KMS-11 (cell line): Measurements from ENCODE around the gene MAIP1.

ENCODE experiments used
- H2AFZ ChIP-seq: fragments of 200-600 bp; sonication (generic); 2 replicates; pipeline ENCODE4 v1.6.1; 2016; ENCODE audit warnings: antibody characterized with exemption, mixed run types, low read depth
- H3K27ac ChIP-seq: fragments of 200-600 bp; sonication (generic); 2 replicates; pipeline ENCODE4 v1.6.1; 2016; ENCODE audit warnings: mild to moderate bottlenecking, mixed run types
- H3K27me3 ChIP-seq: fragments of 200-600 bp; sonication (generic); 2 replicates; pipeline ENCODE4 v1.6.1; 2017; ENCODE audit warnings: mild to moderate bottlenecking, low read depth, mixed run types, moderate library complexity; ENCODE audit not compliant: insufficient read depth
- H3K36me3 ChIP-seq: fragments of 200-600 bp; sonication (generic); 2 replicates; pipeline ENCODE4 v1.6.1; 2017; ENCODE audit warnings: mild to moderate bottlenecking, mixed run types; ENCODE audit not compliant: insufficient read depth
- H3K4me1 ChIP-seq: fragments of 200-600 bp; sonication (generic); 2 replicates; pipeline ENCODE4 v1.6.1; 2016; ENCODE audit warnings: mild to moderate bottlenecking, low read depth, mixed run types; ENCODE audit not compliant: poor library complexity, severe bottlenecking
- H3K4me2 ChIP-seq: fragments of 200-600 bp; sonication (generic); 2 replicates; pipeline ENCODE4 v1.7.0; 2016; ENCODE audit warnings: mild to moderate bottlenecking, mixed run types
- H3K4me3 ChIP-seq: fragments of 200-600 bp; sonication (generic); IDR thresholded peaks from 2 replicates; pipeline ENCODE4 v1.6.1; 2017; ENCODE audit warnings: low read depth, low read length, mixed read lengths; ENCODE audit not compliant: insufficient read depth
- H3K79me2 ChIP-seq: fragments of 200-600 bp; sonication (generic); 2 replicates; pipeline ENCODE4 v1.6.1; 2016; ENCODE audit warnings: low read depth, mixed run types; ENCODE audit not compliant: insufficient read depth
- H3K9ac ChIP-seq: fragments of 200-600 bp; sonication (generic); 2 replicates; pipeline ENCODE4 v1.6.1; 2016; ENCODE audit warnings: mild to moderate bottlenecking, mixed run types
- H4K20me1 ChIP-seq: fragments of 200-600 bp; sonication (generic); 2 replicates; pipeline ENCODE4 v1.6.1; 2016; ENCODE audit warnings: mild to moderate bottlenecking, mixed run types; ENCODE audit not compliant: insufficient read depth
- TF ChIP-seq, protein P1 (sequence below): fragments of 200-600 bp; sonication (generic); conservative IDR thresholded peaks from 2 replicates; pipeline ENCODE4 v1.6.1; 2017; ENCODE audit warnings: low read depth, mild to moderate bottlenecking, antibody characterized with exemption, low read length, moderate library complexity, mixed read lengths

The MAIP1 gene

DNA sequence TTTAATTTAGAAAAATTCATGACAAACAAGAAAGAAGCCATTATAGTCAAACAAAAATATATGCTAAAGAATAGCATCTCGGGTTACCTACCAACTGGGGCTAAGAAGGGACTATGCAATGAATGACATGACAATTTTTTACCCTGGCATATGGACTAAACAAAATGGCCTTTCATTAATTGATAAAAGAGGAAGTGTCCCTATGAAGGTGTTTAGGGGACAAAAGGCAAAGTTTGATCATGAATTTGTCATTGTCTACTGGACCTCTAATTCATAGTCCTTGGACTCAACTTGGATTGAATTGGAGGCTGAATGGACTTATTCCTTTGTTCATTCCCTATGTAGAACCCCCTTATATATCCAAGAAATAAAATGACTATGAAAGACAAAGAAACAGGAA is 12.7 kb downstream of the MAIP1 start:
- H3K4me2 ChIP-seq: no peak overlapping the region
- H2AFZ ChIP-seq: no peak overlapping the region
- no peaks in the 10 kb centered on the region for H3K27me3 ChIP-seq
- H3K4me1 ChIP-seq: no peaks in the 10 kb centered on the region
- no peaks in the 10 kb centered on the region for H4K20me1 ChIP-seq
- no peak overlapping the region for H3K9ac ChIP-seq
- H3K36me3 ChIP-seq: no peaks in the 10 kb centered on the region; the same call in 1 of the 2 replicates
- TF ChIP-seq, protein P1, sequence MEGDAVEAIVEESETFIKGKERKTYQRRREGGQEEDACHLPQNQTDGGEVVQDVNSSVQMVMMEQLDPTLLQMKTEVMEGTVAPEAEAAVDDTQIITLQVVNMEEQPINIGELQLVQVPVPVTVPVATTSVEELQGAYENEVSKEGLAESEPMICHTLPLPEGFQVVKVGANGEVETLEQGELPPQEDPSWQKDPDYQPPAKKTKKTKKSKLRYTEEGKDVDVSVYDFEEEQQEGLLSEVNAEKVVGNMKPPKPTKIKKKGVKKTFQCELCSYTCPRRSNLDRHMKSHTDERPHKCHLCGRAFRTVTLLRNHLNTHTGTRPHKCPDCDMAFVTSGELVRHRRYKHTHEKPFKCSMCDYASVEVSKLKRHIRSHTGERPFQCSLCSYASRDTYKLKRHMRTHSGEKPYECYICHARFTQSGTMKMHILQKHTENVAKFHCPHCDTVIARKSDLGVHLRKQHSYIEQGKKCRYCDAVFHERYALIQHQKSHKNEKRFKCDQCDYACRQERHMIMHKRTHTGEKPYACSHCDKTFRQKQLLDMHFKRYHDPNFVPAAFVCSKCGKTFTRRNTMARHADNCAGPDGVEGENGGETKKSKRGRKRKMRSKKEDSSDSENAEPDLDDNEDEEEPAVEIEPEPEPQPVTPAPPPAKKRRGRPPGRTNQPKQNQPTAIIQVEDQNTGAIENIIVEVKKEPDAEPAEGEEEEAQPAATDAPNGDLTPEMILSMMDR: no peak
- no peak overlapping the region for H3K4me3 ChIP-seq
- H3K27ac ChIP-seq: no peak overlapping the region
- no peaks in the 10 kb centered on the region for H3K79me2 ChIP-seq

DNA sequence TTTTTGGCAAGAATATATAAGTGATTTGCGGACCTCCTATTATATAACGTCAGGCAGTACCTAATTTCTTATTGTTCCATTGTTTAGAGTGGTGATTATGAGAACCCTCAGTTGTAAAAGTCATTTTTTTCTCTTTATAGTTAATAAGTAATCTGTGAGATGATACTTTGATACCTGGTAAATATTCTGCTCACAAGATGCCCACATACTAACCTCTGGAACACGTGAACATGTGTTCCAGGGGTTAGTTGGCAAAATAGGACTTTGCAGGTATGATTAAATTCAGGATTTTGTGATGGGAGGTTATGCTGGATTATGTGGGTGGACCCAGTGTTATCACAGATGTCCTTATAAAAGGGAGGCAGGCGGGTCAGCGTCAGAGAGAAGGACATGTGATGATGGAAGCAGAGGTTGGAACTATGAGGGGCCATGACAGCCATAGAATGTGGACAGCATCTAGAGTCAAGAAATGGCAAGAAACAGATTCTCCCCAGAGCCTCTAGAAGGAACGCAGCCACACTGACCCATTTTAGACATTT is 16.8 kb downstream of the MAIP1 start:
- no peaks in the 10 kb centered on the region for H3K79me2 ChIP-seq
- no peaks in the 10 kb centered on the region for H3K27me3 ChIP-seq
- no peak overlapping the region for H3K9ac ChIP-seq
- H3K4me3 ChIP-seq: no peak overlapping the region
- no peaks in the 10 kb centered on the region for H4K20me1 ChIP-seq
- H3K4me2 ChIP-seq: no peak overlapping the region
- no peak overlapping the region for H2AFZ ChIP-seq
- no peak overlapping the region for H3K27ac ChIP-seq
- no peaks in the 10 kb centered on the region for H3K36me3 ChIP-seq
- H3K4me1 ChIP-seq: peaks cover 8% of the 10 kb centered on the region
- TF ChIP-seq, protein P1: no peak

DNA sequence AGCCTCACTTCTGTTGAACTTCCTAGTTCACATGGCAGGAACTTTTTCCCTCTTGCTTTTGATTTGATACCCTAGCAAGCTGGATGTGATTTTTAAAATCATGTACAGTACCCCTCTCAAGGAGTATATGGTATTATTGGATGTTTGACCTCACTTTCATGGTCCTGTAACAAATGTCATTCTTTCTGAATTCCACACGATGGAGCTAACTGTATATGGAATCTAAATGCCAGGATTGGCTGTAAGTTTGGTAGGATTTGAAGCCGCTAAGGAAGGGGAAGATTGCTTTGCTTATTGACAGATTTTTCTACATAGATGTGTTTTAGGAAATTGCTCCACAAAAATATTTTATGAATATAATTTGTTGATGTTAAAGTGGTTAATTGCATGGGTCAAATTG is 18.3 kb downstream of the MAIP1 start:
- TF ChIP-seq, protein P1: no peak; the same call in 1 of the 2 replicates
- Histone ChIP-seq H4K20me1 (no peaks in the 10 kb centered on the region), H3K36me3 (no peaks in the 10 kb centered on the region), H3K9ac (no peak overlapping the region), H3K27ac (no peak overlapping the region), H3K27me3 (no peaks in the 10 kb centered on the region), H3K4me1 (peaks cover 23% of the 10 kb centered on the region), H3K4me3 (no peak overlapping the region), H2AFZ (no peak overlapping the region), H3K79me2 (no peaks in the 10 kb centered on the region), H3K4me2 (no peak overlapping the region)

DNA sequence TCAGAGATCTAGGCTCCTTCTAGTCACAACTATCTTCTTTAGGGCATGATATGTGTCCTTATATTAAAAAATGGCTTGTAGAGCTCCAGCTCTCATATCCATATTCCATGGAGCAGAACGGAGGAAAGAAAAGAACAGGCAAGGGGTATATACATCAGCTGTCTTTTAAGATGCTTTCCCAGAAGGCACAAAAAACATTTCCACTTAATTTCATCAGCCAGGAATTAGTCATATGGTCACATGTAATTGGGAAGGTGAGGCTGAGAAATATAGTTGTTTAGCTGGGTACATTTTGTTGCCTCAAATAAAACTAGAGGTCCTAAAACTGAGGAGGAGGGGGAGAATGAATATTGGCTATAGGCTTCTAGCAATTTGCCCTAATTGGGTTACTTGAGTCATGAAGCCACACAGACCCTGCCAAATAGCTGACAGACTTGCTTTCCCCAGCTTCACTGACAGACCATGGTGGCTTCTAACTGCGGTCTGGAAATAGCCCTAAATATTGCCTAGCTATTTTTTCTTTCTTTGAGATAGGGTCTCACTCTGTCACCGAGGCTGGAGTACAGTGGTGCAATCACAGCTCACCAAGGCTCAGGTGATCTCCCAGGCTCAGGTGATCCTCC is 20.0 kb downstream of the MAIP1 start:
- H3K9ac ChIP-seq: no peak overlapping the region

More for the DNA sequence above, 20.0 kb downstream of the MAIP1 start:
- no peaks in the 10 kb centered on the region for H3K27me3 ChIP-seq
- no peak overlapping the region for H3K4me3 ChIP-seq
- no peak overlapping the region for H3K27ac ChIP-seq
- TF ChIP-seq, protein P1: no peak
- H3K79me2 ChIP-seq: no peaks in the 10 kb centered on the region
- no peaks in the 10 kb centered on the region for H3K36me3 ChIP-seq
- no peak overlapping the region for H2AFZ ChIP-seq
- H4K20me1 ChIP-seq: no peaks in the 10 kb centered on the region
- no peak overlapping the region for H3K4me2 ChIP-seq
- peaks cover 34% of the 10 kb centered on the region for H3K4me1 ChIP-seq
